NK-92 (cell line): ENCODE data around the gene LSS.

ENCODE experiments used
- DNase-seq: peaks from one replicate; lab custom pipeline; 2025; ENCODE audit not compliant: unreplicated experiment; lab: John Stamatoyannopoulos, UW

LSS gene

DNA sequence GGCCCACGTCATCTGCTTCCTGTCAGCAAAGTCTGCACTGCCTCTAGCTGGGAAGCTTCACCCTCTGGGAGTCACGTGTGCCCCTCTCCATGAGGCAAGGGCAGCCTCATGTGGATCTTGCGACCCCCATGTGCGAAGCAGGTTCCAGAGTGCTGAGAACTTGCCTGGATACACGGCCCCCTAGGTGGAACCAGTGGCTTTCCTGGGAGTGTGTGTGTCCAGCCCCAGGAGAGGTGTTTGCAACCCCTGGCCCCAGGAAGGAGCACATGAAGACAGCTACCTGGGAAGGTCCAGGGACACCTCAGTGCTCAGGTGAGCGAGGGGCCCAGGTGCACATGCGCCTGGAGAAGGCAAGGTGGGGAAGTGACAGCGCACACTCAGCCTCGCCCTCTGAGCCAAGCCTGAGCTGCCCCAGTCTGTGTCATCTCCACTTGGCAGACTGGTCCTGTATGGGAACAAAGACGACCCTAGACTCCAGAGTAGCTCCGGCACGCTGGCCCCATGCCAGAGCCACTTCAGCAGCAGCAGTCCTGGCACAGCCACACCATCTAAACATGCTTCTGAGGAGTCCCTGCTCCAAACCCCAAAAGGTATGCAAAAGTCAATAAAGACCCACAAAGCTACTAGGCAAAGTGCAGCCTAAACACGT, 8.9 kb downstream of the LSS start:
- DNase-seq = no peak

DNA sequence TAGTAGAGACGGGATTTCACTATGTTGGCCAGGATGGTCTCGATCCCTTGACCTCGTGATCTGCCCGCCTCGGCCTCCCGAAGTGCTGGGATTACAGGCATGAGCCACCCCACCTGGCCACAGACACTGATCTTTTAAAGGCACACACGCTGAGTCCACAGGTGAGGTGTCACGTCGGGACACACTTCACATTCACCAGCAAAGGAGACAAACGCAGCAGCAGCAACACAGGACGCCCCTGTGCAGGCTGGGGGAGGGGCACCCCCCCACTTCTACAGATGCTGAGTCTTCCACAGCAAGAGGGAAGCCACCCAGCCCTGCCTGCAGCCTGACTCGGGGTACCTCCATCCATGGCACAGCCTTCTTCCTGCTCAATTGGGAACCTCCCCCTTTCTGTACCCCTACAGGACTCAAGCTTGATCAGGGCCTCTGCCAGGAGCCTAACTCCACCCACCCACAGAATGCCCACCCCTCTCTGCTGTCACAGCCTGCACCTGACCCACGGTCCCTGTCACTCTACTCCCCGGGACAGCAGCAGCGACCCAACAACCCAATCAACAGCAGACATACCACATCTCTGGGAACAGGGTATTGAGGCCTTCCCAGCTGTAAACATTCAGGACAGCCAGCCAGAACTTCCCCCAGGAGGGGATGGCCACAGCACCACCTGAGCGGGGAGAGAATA, 9.5 kb downstream of the LSS start:
- no peak for DNase-seq

- DNase-seq = no peak
These were observed 10.9 kb downstream of the LSS start for GRCh38 chr21:46217511-46218196.

DNA sequence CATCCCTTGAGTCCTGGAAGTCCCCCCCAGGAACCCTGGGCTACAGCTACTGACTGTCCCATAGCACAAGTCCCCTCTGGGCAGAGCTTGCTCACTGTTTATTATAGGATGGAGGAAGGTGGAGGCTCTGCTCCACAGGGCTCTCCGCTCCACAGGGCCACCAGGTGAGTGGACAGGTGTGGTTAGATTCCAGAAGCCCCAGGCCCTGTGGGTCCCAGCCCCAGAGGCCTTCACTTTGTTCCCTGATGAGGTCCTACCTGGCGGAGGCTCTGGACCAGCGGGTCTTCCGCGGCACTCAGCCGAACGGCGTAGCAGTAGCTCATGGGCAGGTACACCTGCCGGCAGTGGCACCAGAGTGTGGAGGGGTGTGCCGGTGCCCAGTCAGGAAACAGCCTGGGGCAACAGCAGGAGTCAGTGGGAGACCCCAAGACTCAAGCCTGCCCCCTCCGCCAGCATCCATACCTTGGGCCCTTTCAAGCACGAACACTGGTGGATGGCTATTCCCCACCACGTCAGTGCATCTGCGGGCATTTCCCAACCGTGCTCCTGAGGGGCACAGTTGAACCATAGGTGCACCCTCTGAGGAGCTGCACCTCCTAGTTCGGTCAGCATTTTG, 12.3 kb downstream of the LSS start:
- DNase-seq = no peak

GRCh38 chr21:46215436-46216131, 13.0 kb downstream of the LSS start:
- DNase-seq = no peak

- no peak for DNase-seq
These were observed 13.9 kb downstream of the LSS start for GRCh38 chr21:46214478-46215340.

DNA sequence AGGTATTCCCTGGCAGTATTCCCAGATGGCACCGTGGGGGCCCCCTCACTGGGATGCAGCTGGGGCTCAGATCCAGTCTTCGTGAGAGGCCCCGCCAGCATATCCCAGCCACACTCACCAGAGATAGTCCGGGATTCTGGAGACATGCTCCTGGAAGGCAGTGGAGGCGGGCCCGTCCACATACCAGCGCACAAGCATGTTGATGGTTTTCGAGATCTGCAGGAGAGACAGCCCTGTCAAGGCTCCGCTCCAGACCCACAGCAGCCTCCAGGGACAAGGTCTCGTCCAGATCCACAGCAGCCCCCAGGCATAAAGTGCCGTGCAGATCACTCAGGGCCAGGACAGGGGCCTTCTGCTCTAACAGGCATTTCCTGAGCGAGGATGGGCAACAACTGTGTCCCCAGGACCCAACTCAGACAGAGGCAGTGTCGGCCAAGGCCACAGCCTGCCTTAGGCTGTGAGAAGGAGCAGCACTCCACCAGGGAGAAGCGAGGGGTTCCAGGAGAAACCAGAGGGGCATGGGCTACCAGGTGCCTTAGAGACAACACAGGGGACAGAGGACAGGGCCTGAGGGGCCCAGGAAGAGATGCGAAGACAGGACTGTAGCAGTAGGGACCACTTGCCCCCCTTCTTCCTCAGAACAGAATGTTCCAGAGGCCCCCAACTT, 14.8 kb downstream of the LSS start:
- DNase-seq = no peak

DNA sequence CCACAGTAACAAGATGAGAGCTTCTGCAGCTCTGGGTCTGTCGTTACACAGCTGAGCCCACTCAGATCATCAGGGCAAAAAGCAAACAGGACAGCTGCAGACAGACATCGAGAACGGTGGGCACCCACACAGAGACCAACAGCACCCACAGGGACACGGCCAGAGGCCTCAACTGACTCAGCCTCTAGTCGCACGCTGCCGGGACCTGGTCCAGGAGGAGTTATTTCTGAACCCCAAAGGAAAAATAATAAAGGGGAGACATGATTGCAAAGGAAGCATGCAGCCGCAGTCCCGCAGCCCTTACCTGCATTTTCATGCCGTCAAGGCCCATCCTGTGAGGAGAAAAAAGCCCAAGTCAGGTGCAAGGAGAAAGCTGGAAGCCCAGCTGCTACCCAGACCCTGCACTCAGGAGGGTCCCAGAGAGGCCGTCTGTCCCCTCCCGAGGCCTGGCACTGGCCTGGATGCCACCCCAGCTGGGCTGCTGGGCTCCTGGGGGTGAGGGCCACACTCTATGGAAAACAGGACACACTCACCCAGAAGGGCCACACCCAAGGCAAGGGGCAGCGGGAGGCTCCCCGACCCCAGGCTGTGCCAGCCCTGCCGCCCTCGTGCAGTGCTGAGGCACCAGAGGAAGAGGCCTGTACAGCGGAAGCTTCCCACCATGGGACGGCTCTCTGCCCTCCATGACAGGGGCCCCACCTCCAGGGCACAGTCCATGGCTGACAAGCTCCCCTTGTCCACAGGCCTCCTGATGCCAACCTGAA, 15.7 kb downstream of the LSS start:
- DNase-seq = no peak

DNA sequence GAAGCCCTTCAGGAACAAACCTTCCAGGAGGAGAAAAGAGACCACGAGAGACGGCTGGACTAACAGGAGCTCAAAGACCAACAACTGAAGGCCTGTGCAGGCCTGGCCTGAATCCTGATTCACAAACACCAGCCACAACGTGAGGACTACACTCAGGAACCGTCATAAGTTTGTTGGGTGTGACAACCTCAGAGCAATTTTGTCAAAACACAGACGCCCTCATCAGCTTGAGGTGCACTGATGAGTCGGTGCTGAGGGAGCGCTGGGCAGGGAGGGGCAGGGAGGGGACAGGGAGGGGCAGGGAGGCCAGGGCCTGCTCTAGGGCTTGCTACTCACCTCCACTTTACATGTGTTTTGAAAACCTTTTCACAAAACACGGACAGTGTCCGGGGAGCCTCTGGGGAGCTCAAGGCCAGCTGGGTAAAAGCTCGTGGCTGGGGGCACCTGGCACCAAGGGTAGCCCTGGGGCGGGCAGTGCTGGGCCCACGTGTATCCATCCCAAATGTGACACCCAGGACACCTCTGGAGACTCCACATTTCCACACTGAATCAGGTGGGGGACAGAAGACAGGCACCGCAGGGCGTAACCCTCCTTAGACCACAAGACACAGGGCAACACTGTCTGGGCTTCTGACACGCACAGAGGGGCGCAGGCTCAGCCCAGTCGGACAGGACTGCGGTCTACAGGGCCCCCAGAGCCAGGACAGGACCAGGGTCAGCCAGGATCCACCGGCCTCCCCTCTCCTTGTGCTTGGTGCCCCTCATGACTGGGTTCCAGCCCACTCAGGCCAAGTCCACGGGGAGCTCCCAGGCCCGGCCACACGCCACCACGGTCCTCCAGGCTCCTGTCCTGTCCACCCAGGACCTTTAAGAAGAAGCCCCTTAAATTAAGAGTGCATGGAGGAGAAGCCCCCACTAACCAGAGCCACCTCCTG, 16.5 kb downstream of the LSS start:
- no peak for DNase-seq

DNA sequence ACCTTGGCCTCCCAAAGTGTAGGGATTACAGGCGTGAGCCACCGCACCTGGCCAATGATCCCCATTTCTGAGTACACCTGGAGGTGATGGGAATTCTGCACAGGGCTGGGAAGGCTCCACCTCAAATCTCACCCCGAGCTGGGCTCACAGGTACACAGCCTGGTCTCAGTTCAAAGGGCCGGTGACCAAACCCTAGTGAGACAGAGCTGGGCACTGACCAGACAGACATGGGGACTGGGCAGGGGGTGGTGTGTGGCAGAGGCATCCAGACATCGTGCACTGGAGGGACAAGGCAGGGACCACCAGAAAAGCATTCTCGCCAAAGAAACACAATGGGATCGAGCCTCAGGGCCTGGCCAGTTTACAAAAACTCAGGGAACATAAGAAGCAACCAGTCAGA, 17.2 kb downstream of the LSS start:
- no peak for DNase-seq

DNA sequence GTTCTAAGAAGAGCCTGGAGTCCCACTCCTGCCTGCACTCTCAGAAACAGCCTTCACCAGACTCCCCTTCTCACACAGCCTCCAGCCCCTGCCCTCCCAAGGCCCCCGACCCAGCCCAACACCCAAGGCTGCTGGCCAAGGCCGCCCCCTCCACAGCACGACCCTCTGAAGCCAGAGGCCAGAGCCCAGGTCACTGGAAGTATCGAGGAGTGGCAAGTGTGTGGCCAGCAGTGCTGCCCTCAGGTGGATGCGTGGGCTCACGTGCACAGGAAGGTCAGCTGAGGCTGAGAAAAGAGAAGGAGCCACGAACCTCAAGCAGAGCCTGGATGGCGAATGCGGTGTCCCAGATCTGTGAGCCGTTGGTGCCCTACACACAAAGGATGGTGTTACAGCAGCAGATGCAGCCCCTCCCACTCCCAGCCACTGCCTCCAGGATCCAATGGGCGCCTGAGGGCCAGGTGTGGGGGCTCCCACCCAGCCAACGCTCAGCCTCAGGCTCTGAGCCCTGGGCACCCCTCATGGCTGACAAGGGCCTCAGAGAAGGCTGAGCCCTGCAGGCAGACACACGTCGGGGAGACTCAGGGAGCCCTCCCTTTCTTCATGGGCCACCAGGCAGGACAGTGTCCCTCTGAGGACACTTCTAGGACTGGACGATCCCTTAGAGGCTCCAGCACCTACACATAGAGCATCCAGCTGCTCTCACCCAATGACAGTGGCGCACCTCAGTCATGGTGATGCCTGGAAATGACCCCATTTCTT, 18.0 kb downstream of the LSS start:
- no peak for DNase-seq

- DNase-seq = no peak
These were observed 19.5 kb downstream of the LSS start for GRCh38 chr21:46208761-46209721.

DNA sequence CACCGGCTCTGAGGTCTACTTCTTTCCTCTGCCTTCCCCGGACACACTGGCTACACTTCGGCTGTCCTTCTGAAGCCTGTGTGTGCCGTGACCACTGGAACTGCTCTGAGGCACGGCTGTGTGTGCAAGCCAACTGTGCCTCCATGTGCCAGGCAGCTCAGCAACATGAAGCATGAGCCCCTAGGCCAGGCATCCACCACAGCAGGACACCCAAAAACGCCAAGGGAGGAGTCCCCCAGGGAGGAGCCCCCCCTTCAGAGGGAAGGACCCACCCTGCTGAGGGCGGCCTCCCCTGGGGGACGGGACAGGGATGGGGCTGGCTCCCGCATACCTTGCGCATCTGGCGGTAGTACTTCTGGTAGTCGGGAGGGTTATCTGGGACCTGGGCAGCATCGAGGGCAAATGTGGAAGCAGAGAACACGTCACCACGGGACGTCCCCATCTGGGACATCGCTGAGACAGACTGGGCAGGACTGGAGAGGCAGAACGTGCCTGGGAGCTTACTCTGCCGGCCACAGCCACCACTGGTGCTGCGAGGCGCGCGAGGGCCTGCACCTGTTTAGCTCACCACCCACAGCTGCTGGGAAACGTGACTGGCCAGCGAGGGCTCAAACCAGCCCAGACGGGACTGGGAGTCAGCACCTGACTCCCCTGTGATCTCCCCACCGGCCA, 20.5 kb downstream of the LSS start:
- DNase-seq = no peak

DNA sequence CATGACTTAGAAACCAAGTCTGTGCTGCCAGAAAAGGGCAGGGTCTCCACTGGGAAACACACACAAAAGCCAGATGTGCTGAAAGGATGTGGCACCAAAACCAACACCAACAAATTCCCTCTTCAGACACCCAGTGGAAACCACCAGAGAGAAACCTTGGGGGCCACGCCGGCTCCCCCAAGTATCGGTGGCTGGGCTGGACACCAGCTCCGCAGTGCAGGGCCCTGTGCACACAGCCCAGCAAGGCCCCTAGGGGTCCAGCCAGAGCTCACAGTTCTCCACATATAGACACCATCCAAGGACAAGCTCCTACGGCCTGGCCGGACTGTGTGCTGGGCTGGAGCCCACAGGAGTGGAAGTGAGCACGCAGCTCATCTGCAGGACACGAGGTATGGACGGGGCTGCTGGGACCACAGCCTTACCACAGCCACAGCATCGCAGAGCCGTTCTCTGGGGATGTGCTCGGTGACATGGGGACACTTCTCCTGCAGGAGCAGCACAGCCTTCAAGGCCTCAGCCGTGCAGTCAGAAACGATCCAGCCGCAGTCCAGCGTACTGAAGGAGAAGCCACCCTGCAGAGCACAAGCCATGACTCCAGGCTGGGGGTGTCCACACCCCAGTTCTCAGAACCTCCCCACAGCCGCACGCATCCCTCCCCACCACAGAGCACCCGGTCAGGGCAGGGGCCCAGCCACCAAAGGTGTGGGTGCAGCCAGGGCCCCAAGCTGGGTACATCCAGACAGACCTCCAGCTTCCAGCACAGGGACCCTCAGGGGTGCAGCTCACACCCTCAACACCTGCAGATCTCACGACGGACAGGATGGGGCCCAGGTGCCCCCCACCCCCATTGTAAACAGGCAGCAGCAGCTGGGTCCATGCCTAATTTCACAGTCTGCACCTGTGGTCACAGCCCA, 21.3 kb downstream of the LSS start:
- DNase-seq = no peak
